Muscle of back (tissue), 11 donors: Measurements from ENCODE around the gene EPHA6. TPM values are rescaled to one million over a fixed set of nuclear protein-coding genes. Genes with fewer than 3 reads are reported as not detected.

Source experiments
- DNase-seq, 3 donors: peaks; one replicate each; pipeline versions ENCODE4 v3.0.0 to v3.0.0-alpha.2; 2013
- polyA plus RNA-seq, 10 donors: library from polyadenylated mRNA; unstranded; fragments of 120-200 nt; gene quantifications; one replicate each; pipeline ENCODE4 v1.2.1, GENCODE V29; 2013; ENCODE audit not compliant: insufficient read length in 10 of 10

EPHA6 gene
- polyA plus RNA-seq, 10 donors = 0.16 to 0.96 (median 0.35) TPM; not detected in 1

GRCh38 chr3:97793420-97794019 lies 979.1 kb downstream of the EPHA6 start:
- peak; percentile 50 to 77 (median 64) for DNase-seq

GRCh38 chr3:97795951-97796350 lies 981.6 kb downstream of the EPHA6 start:
- no peak for DNase-seq
